ENCODE data around the gene TRIO. TPM values are rescaled to one million over a fixed set of nuclear protein-coding genes. Genes with fewer than 3 reads are reported as not detected.

Gene TRIO
- total RNA-seq, 1 donor from 2014 or later, result 170 TPM

DNA sequence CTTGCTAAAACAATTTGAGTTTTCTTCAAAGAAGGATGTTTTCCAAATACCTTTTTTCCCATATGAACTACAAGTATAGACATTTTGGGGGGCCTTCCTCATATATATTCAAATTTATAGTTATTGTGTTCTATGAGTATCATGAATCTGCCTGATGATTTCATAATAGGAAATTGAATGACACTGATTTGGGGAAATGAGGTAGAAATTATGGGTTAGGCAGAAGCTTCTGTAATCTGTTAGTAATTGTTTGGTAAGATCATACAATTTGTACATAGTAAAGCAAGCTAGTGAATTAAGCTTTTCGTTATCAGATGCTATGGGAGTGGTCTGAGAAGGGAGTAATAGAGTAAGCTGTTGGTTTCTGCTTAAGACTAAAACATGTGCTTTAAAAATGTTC lies 98.0 kb downstream of the TRIO start:
- H3K4me3 ChIP-seq (ENCODE audit: low read depth, low read length), result no peak overlapping the region
- TF ChIP-seq, protein P1, sequence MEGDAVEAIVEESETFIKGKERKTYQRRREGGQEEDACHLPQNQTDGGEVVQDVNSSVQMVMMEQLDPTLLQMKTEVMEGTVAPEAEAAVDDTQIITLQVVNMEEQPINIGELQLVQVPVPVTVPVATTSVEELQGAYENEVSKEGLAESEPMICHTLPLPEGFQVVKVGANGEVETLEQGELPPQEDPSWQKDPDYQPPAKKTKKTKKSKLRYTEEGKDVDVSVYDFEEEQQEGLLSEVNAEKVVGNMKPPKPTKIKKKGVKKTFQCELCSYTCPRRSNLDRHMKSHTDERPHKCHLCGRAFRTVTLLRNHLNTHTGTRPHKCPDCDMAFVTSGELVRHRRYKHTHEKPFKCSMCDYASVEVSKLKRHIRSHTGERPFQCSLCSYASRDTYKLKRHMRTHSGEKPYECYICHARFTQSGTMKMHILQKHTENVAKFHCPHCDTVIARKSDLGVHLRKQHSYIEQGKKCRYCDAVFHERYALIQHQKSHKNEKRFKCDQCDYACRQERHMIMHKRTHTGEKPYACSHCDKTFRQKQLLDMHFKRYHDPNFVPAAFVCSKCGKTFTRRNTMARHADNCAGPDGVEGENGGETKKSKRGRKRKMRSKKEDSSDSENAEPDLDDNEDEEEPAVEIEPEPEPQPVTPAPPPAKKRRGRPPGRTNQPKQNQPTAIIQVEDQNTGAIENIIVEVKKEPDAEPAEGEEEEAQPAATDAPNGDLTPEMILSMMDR (conservative IDR thresholded peaks at IDR 0.05; ENCODE audit: low read depth, low read length), result no peak

DNA sequence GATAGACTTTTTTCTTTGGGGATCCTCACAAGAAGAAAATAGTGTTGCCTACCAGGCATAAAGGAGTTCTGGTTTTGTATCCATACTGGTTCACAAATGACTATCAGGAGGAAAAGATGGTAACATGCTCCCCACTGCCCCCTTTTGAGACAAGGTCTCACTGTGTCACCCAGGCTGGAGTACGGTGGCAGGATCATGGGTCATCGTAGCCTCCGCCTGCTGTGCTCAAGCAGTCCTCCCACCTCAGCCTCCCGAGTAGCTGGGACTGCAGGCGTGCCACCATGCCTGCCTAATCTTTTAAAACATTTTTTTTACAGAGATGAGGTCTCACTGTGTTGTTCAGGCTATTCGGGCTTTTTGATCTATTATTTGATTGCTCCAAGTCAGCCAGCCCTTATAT lies 99.3 kb downstream of the TRIO start:
- DNase-seq (ENCODE audit: low read depth), result no peak
- TF ChIP-seq, protein P1 (conservative IDR thresholded peaks at IDR 0.05; ENCODE audit: low read depth, low read length), result no peak
- no peak overlapping the region for H3K4me3 ChIP-seq (ENCODE audit: low read depth, low read length)

More for the DNA sequence above, 98.0 kb downstream of the TRIO start:
- no peak for DNase-seq (ENCODE audit: low read depth)

DNA sequence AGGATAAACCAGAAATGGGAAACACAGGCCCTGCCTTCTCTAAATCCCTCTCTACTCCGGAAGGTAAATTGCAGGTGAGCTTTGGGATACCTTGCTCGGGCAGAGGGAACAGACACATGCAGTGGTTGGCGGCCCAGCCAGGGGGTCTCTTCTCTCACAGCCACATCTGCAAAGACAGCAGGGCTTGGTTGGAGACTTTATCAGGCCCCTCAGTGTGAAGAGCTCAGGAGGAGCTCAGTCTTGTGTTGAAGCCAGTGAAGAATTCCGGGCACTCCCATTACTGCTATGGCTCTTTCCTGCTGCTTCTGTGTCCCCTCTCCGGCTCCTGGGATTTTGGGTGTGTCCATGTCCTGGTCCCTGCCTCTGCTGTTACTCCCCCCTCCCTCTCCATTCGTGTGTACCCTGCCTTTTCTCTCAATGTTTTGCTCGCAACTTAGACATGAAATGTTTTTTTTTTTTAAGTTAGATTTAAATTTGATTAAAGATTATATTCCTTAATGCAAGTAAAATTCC lies 99.8 kb downstream of the TRIO start:
- TF ChIP-seq, protein P1 (conservative IDR thresholded peaks at IDR 0.05; ENCODE audit: low read depth, low read length), result no peak
- H3K4me3 ChIP-seq (ENCODE audit: low read depth, low read length), result no peak overlapping the region
- DNase-seq (ENCODE audit: low read depth), result no peak

DNA sequence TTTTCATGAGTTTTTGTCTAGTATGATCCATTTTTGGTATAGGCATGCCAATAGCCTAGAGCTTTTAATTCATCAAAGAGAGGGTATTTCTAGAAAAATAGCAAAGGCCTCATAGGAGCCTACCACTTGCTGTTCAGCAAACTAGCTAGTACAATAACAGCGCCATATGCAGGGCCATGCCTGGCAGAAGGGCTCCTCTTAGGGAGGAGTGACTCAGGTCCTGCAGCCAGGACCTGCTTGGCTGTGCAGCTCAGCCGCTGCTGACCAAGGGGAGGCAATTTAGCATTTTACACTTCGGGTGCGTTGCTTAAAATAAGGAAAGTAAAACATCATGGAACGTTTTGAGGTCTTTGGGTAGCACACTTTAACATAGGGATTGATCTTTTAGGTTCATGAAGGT lies 100.6 kb downstream of the TRIO start:
- no peak for DNase-seq (ENCODE audit: low read depth)
- TF ChIP-seq, protein P1 (conservative IDR thresholded peaks at IDR 0.05; ENCODE audit: low read depth, low read length), result no peak
- no peak overlapping the region for H3K4me3 ChIP-seq (ENCODE audit: low read depth, low read length)

DNA sequence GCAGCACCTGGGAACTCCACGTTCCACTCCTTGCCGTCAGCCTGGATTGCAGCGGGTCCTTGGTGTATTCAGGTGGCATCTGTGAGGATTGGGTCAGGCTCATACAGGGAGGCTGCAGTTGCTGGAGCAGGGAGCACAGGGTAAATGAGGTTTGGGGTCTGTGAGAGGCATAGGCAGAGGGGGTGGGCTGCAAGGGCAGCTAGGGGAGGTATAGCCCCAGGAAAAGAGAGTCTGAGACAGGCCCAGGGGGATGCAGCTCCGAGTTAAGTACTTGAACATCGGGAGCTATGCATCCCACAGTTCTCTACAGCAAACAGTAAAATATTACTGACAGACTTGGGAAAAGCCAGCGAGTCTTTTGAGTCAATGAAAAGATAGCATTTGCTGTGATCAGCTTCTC lies 101.6 kb downstream of the TRIO start:
- TF ChIP-seq, protein P1 (conservative IDR thresholded peaks at IDR 0.05; ENCODE audit: low read depth, low read length), result no peak
- H3K4me3 ChIP-seq (ENCODE audit: low read depth, low read length), result no peak overlapping the region
- DNase-seq (ENCODE audit: low read depth), result no peak

DNA sequence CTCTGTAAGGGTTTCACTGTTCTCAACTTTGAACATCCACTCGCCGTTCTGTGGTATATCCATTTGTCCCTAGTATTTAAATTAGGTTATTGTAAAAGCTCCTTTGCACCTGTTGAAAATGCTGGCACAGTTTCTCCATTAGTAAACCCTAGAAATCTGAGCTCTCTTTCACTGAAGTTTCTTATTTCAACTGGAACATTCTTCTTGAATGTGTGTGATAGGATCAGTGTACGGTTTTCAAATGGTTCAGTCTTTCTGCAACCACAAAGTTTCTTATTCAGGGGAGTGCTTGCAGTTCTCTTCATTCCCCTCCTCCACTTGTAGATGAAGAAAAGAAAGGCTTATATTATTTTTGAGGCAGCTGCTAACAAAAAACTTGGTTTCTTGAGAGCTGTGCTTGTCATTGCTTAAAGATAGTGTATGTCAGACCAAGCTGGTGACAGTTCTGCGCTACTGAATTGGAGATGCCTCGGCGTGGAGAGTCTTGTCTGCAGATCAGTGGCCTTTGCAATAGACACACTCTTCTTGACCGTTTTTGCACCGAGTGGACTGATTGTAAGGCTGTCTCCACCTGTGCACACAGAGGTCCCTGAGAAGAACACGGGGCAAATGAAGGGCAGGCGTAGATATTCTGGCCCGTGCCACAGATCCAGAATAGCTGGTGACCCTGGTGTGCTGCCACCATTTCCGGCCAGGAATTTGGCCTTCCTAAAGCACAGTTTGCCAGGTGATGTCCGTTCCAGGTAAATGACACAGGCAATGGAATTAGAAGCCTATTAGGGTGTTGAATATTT lies 102.2 kb downstream of the TRIO start:
- H3K4me3 ChIP-seq (ENCODE audit: low read depth, low read length), result no peak overlapping the region
- no peak for DNase-seq (ENCODE audit: low read depth)
- TF ChIP-seq, protein P1 (conservative IDR thresholded peaks at IDR 0.05; ENCODE audit: low read depth, low read length), result no peak
